Measurements from ENCODE around the gene TMED6.
"Not testable (repeated sequence)": the region's sequence is repeated elsewhere in the genome, so short reads cannot be mapped to it uniquely, and the experiment has no call there.

TMED6 gene

DNA sequence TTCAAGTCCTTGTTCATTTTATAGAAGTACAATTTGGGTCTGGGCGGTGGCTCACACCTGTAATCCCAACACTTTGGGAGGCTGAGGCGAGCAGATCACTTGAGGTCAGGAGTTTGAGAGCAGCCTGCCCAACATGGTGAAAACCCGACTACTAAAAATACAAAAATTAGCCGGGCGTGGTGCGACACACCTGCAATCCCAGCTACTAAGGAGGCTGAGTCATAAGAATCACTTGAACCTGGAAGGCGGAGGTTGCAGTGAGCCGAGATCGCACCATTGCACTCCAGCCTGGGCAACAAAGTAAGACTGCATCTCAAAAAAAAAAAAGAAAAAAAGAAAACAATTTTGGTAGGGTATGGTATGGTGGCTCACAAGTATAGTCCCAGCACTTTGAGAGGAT is 8.5 kb upstream of the TMED6 start:
- DNase-seq (ENCODE audit: low read depth in 3 of 3), result not testable (repeated sequence)

- DNase-seq (ENCODE audit: low read depth in 3 of 3), result no peak
These were observed 951 bp downstream of the TMED6 start for GRCh38 chr16:69350536-69351133.

GRCh38 chr16:69349536-69349935 is 2.0 kb downstream of the TMED6 start:
- DNase-seq (ENCODE audit: low read depth in 3 of 3), result no peak

GRCh38 chr16:69348222-69348621 is 3.4 kb downstream of the TMED6 start:
- DNase-seq (ENCODE audit: low read depth in 3 of 3), result no peak

DNA sequence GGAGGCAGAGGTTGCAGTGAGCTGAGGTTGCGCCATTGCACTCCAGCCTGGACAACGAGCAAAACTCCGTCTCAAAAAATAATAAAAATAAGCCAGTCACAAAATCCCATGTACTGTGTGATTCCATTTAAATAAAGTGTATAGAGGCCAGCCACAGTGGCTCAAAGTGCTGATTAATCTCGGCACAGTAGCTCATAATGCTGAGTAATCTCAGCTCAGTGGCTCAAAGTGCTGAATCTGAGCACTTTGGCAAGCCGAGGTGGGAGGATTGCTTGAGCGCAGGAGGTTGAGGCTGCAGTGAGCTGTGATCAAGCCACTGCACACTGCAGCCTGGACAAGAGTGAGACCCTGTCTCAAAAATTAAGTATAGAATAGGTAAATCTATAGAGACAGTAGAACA is 4.9 kb downstream of the TMED6 start:
- DNase-seq (ENCODE audit: low read depth in 3 of 3), result no peak

DNA sequence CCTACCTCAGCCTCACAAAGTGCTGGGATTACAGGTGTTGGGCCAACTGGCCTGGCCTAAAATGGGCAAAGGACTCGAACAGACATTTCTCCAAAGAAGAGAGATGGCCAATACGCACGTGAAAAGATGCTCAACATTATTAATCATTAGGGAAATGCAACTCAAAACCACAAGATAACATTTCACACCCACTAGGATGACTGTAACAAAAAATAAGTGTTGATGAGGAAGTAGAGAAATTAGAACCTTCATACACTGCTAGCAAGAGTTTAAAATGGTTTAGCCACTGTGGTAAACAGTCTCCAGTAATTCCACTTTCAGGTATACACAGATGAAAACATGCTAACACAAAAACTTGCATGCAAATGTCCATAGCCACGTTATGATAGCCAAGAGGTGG is 5.7 kb downstream of the TMED6 start:
- no peak for DNase-seq (ENCODE audit: low read depth in 3 of 3)

GRCh38 chr16:69344171-69344570 is 7.4 kb downstream of the TMED6 start:
- DNase-seq (ENCODE audit: low read depth in 3 of 3), result no peak

DNA sequence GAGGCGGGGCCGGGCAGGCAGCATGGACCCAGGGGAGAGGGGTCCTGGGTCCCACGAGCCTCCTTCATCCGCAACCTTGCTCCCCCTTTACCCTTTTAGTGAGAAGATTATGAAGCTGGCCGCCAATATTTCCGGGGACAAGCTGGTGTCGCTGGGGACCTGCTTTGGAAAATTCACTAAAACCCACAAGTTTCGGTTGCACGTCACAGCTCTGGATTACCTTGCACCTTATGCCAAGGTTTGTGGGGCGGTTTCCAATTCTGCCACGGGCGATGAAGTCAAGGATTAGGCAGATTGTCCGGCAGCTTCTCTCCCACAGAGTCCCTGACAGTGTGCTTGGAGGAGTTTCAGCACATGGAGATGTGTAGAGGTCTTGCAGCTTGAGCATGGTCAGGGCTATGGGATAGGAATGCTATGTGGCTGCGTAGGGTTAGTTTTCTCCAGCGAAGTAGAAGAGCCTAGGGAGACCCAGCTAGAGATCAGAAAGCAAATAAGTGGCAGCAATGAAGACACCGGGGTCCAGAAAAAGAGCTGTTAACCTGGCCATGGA is 11.4 kb downstream of the TMED6 start:
- peak in 1 of 3 experiments; percentile 35 for DNase-seq (ENCODE audit: low read depth in 3 of 3)

DNA sequence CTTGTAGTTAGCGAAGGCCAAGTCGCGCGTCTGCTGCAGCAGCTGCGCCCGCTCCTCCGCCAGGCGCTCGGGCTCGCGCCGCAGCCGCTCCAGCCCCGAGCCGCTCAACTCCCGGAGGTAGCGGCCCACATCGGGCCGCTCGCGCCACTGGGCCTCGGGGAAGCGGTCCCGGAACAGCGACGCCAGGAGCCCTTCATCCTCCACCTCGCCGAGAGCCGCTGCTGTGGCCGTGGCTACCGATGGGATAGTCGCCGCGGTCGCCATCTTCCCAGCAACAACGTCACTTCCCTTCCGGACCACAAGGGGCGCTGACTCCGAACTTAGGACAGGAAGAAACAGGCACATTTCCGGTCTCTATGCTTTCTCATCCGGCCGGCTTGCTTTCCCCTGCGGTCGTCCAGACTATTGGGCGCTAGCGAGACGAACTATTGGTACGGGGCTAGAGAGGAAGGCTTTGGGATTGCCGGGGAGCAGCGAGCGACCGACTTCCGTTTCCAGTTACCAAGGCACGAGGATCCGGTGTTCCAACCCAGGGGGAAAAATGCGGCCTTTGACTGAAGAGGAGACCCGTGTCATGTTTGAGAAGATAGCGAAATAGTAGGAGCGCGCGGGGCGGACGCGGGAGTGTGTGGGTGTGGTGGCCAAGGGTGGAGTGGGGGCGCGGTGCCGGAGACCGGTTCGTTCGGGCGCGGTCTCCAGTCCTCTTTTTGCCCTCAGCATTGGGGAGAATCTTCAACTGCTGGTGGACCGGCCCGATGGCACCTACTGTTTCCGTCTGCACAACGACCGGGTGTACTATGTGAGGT is 12.1 kb downstream of the TMED6 start, which contains the start of the genes COG8 and NIP7:
TSS of gene COG8 (minus strand) at position 276 of the 806 bp plus-strand sequence. CDS start at position 264, 12 bp downstream.
TSS of gene NIP7 (plus strand) at position 484 of the 806 bp plus-strand sequence. CDS start at position 542, 58 bp downstream.
- peak; percentile 83 to 92 (median 91) for DNase-seq (ENCODE audit: low read depth in 3 of 3)

GRCh38 chr16:69338557-69339288 is 12.9 kb downstream of the TMED6 start:
- DNase-seq (ENCODE audit: low read depth in 3 of 3), result no peak

DNA sequence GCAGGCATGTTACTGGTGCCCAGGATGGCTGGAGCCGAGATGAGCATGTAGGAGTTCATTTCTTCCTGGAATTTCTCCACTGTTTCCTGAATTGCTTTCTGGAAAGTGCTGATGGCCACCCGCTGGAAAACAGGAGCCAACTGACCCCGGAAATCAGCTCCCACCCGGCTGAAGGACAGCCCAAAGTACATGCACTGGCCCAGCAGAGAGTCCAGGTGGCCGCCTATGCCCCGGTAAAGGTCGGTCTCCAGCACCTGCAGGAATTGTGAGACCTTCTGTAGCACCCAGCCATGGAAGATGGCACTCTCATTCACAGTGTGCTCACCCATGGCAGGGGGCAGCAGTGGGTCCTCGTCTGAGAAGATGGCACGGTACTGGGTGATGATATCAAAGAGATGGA is 16.9 kb downstream of the TMED6 start:
- DNase-seq (ENCODE audit: low read depth in 3 of 3), result no peak

GRCh38 chr16:69330286-69331109 is 21.1 kb downstream of the TMED6 start, which contains the start of gene PDF:
TSS of gene PDF (minus strand) at chr16:69330588. CDS start at chr16:69330570, 18 bp downstream.
- DNase-seq (ENCODE audit: low read depth in 3 of 3), result peak; percentile 71 to 87 (median 72)

GRCh38 chr16:69329369-69330285 is 22.0 kb downstream of the TMED6 start:
- peak in 1 of 3 experiments; percentile 42 for DNase-seq (ENCODE audit: low read depth in 3 of 3)

GRCh38 chr16:69328854-69329316 is 22.7 kb downstream of the TMED6 start:
- no peak for DNase-seq (ENCODE audit: low read depth in 3 of 3)

GRCh38 chr16:69327585-69328310 is 23.8 kb downstream of the TMED6 start:
- no peak for DNase-seq (ENCODE audit: low read depth in 3 of 3)

GRCh38 chr16:69326172-69326873 is 25.3 kb downstream of the TMED6 start:
- no peak for DNase-seq (ENCODE audit: low read depth in 3 of 3)

GRCh38 chr16:69325784-69326171 is 25.8 kb downstream of the TMED6 start:
- no peak for DNase-seq (ENCODE audit: low read depth in 3 of 3)

DNA sequence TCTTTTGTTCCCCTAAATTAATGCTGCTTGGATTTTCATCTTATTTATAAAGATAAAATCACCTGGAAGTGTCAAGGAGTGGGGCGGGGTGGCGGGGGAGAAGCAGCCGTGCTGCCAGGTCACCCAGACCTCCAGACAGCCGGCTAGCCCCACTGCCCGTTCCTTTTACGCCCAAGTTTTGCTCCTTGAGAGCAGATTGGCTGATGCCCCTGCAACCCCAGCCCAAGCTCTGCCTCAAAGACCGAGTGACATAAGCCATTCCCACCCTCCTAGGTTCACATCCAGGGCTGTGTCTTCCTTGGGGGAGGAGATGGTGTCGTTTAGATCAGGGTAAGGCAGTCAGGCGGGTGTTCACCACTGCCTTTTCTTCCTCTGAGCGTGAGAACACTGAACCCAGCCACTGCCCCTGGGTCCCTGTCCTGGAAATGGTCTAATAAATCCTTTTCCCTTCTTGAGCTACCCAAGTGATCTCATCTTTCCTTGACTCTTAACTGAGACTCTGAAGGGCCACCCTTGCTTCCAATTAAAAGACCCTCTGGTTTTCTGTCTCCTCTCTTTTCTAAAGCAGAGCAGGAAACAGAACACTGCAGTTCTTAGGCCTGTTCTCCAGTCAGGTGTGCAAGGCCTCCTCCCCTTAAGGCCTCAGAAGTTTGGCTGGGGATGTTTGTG is 26.9 kb downstream of the TMED6 start:
- DNase-seq (ENCODE audit: low read depth in 3 of 3), result no peak

Data from stimulated activated CD4-positive, alpha-beta T cell treated with anti-CD3 and anti-CD28 coated beads, TNF-alpha, amount 100 ng/mL, for 24 hours (primary cell).